ENCODE results near the gene EI24. TPM values are rescaled to one million over a fixed set of nuclear protein-coding genes. Genes with fewer than 3 reads are reported as not detected.
A peak's percentile ranks its signal among the peaks of the same experiment; 100 is the strongest.
"Not testable (repeated sequence)": the region's sequence is repeated elsewhere in the genome, so short reads cannot be mapped to it uniquely, and the experiment has no call there.

The EI24 gene
- total RNA-seq, 1 donor from 2014 or later: 67.8 TPM

GRCh38 chr11:125569915-125570621 lies 791 bp downstream of the EI24 start:
- H3K4me3 Mint-ChIP-seq: peak overlapping the region; percentile 84
- peaks cover 8% of the 10 kb centered on the region for H3K36me3 Mint-ChIP-seq
- peaks cover 5% of the 10 kb centered on the region for H3K9me3 Mint-ChIP-seq
- H3K27ac Mint-ChIP-seq: peak overlapping the region; percentile 89
- no peaks in the 10 kb centered on the region for H3K27me3 Mint-ChIP-seq (ENCODE audit: low read depth)
- no peak for TF ChIP-seq CTCF (IDR thresholded peaks at IDR 0.05; ENCODE audit: unreplicated experiment)
- peaks cover 17% of the 10 kb centered on the region for H3K4me1 Mint-ChIP-seq
- DNase-seq (ENCODE audit: low spot score in 2 of 2, unreplicated experiment in 2 of 2): no peak

GRCh38 chr11:125570952-125571351 lies 1.7 kb downstream of the EI24 start:
- H3K4me3 Mint-ChIP-seq: peak overlapping the region; percentile 42
- TF ChIP-seq CTCF (IDR thresholded peaks at IDR 0.05; ENCODE audit: unreplicated experiment): no peak
- peaks cover 17% of the 10 kb centered on the region for H3K4me1 Mint-ChIP-seq
- peak overlapping the region; percentile 55 for H3K27ac Mint-ChIP-seq
- no peak for DNase-seq (ENCODE audit: low spot score in 2 of 2, unreplicated experiment in 2 of 2)
- H3K9me3 Mint-ChIP-seq: peaks cover 5% of the 10 kb centered on the region
- peaks cover 12% of the 10 kb centered on the region for H3K36me3 Mint-ChIP-seq
- H3K27me3 Mint-ChIP-seq (ENCODE audit: low read depth): no peaks in the 10 kb centered on the region

GRCh38 chr11:125572916-125573315 lies 3.6 kb downstream of the EI24 start:
- TF ChIP-seq CTCF (IDR thresholded peaks at IDR 0.05; ENCODE audit: unreplicated experiment): no peak
- no peak overlapping the region for H3K4me3 Mint-ChIP-seq
- H3K27me3 Mint-ChIP-seq (ENCODE audit: low read depth): no peaks in the 10 kb centered on the region

GRCh38 chr11:125577181-125577580 lies 7.9 kb downstream of the EI24 start:
- peaks cover 37% of the 10 kb centered on the region for H3K36me3 Mint-ChIP-seq
- H3K9me3 Mint-ChIP-seq; H3K4me3 Mint-ChIP-seq; H3K4me1 Mint-ChIP-seq; DNase-seq (ENCODE audit: low spot score in 2 of 2, unreplicated experiment in 2 of 2); H3K27me3 Mint-ChIP-seq (ENCODE audit: low read depth); H3K27ac Mint-ChIP-seq: not testable (repeated sequence)

More at GRCh38 chr11:125572916-125573315, 3.6 kb downstream of the EI24 start:
- no peaks in the 10 kb centered on the region for H3K9me3 Mint-ChIP-seq
- peaks cover 17% of the 10 kb centered on the region for H3K4me1 Mint-ChIP-seq
- DNase-seq (ENCODE audit: low spot score in 2 of 2, unreplicated experiment in 2 of 2): no peak
- peaks cover 24% of the 10 kb centered on the region for H3K36me3 Mint-ChIP-seq
- H3K27ac Mint-ChIP-seq: no peak overlapping the region

- H3K4me1 Mint-ChIP-seq: no peaks in the 10 kb centered on the region
- H3K27ac Mint-ChIP-seq: no peak overlapping the region
- TF ChIP-seq CTCF (IDR thresholded peaks at IDR 0.05; ENCODE audit: unreplicated experiment): no peak
- peaks cover 41% of the 10 kb centered on the region for H3K36me3 Mint-ChIP-seq
- H3K4me3 Mint-ChIP-seq: no peak overlapping the region
- no peaks in the 10 kb centered on the region for H3K9me3 Mint-ChIP-seq
- DNase-seq (ENCODE audit: low spot score in 2 of 2, unreplicated experiment in 2 of 2): no peak
- H3K27me3 Mint-ChIP-seq (ENCODE audit: low read depth): no peaks in the 10 kb centered on the region
Observed at GRCh38 chr11:125578783-125579182, 9.5 kb downstream of the EI24 start.

- peaks cover 46% of the 10 kb centered on the region for H3K36me3 Mint-ChIP-seq
- H3K4me1 Mint-ChIP-seq: no peaks in the 10 kb centered on the region
- DNase-seq (ENCODE audit: low spot score in 2 of 2, unreplicated experiment in 2 of 2): no peak
- TF ChIP-seq CTCF (IDR thresholded peaks at IDR 0.05; ENCODE audit: unreplicated experiment): no peak
- no peaks in the 10 kb centered on the region for H3K9me3 Mint-ChIP-seq
- no peaks in the 10 kb centered on the region for H3K27me3 Mint-ChIP-seq (ENCODE audit: low read depth)
- H3K27ac Mint-ChIP-seq: no peak overlapping the region
- no peak overlapping the region for H3K4me3 Mint-ChIP-seq
Observed at GRCh38 chr11:125579811-125580210, 10.5 kb downstream of the EI24 start.
